NOMO-1 treated with DMSO at 0.1 percent for 48 hours (cell line): ENCODE data around the gene PMPCA.

Source experiments
- DNase-seq: peaks from one replicate; lab custom pipeline; 2025; ENCODE audit not compliant: unreplicated experiment; lab: John Stamatoyannopoulos, UW

The PMPCA gene

GRCh38 chr9:136373300-136374182 lies 36.9 kb upstream of the PMPCA start, which contains the start of gene CARD9:
Gene CARD9, minus strand, starts transcription at chr9:136373669. Its CDS starts 1,591 bp downstream, at chr9:136372078.
- peak; percentile 87 for DNase-seq

DNA sequence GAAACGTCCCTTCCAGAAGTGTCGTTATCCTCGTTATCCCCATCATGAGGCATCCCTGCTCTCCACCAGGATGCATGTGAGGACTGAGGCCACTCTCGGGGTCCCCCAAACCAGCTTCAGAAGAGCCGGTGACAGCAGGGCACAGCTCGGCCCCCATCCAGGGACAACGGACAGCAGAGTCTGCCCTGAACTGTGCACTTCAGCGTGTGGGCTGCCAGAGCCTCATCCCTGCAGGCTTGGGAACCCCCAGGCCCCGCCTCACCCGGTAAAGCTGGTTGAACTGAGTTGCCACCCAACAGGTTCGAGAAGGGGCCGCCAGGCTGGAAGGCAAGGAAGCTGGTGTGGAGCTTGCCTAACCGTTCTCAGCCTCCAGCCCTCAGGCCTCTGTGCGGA lies 36.3 kb upstream of the PMPCA start:
- DNase-seq = no peak

GRCh38 chr9:136375096-136375495 lies 35.4 kb upstream of the PMPCA start:
- DNase-seq = no peak

- no peak for DNase-seq
Measured at GRCh38 chr9:136376457-136376856, 34.0 kb upstream of the PMPCA start.

- DNase-seq = no peak
Measured at GRCh38 chr9:136377341-136378169, 32.9 kb upstream of the PMPCA start.

- DNase-seq = no peak
Measured at GRCh38 chr9:136378170-136379002, 32.1 kb upstream of the PMPCA start.

DNA sequence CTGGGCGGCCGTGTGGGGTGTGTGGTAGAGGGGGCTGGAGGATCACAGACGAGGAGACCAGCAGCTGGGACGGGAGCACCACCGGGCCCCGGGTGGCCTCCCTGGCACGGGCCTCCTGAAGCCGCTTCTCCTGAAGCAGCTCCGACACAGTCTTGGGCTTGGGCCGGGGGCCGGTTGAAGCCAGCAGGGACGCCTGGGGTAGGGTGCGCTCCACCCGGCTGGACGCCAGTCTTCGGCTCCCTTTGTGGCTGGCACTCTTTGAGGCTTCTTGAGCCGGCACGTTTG lies 31.5 kb upstream of the PMPCA start:
- DNase-seq = no peak

- no peak for DNase-seq
Measured at GRCh38 chr9:136379401-136379800, 31.1 kb upstream of the PMPCA start.

- no peak for DNase-seq
Measured at GRCh38 chr9:136379891-136380290, 30.6 kb upstream of the PMPCA start.

- no peak for DNase-seq
Measured at GRCh38 chr9:136380381-136380780, 30.1 kb upstream of the PMPCA start.

DNA sequence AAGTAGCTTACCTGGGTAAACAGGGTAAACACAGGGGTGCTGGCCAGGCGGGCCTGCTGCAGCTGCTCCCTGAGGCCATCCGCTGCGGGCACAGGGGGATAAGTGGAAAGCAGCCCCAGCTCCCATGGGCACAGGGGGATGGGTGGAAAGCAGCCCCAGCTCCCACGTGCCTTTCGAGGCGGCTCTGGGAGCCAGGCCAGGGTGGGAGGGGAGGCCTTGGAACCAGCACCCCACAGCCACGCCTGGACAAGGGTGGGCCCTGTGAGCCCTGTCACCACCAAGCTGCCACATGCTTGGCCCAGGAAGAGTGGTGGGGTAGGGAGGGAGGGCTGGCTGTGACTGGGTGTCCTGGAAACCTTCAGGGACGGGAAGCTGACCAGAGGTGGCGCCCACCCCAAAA lies 29.1 kb upstream of the PMPCA start:
- DNase-seq = no peak

DNA sequence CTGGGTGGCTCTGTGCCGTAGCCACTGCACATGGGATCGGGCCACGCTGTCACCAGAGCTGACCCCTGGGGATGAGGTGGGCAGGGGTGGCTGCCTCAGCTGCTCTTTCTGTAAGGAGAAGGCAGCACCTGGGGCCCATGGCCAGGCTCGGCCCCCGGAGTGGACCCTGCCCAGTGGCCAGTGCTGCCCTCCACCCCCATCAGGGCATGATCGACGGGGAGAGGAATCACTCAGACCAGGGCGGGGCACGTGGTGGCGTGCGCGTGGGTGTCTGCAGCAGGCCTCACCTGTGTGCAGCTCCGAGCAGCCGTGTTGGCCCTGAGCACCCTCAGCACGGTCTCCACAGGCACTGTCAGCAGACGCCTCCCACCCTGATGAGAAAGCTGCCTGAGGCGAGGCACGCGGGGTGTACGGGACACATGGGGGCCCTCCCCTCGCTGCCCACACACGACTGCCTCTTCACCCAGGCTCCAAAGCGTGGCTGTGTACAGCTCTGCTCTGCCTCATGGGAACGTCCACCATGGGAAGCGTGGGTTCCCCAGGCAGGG lies 28.4 kb upstream of the PMPCA start:
- DNase-seq = no peak

- DNase-seq = no peak
Measured at GRCh38 chr9:136383436-136383835, 27.0 kb upstream of the PMPCA start.

DNA sequence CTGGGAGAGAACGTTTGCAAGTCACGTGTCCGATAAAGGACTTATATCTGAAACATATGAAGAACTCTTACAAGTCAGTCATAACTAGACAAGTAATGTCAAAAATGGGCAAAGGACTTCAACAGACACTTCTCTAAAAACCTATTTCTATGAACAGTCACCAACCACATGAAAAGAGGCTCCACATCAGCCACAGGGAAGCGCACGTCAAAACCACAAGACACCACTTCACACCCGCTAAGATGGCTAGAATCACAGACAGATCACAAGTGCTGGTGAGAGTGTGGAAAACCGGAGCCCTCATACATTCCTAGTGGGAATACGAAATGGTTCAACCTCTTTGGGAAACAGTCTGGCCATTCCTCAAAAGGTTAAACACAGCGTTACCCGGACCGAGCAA lies 25.4 kb upstream of the PMPCA start:
- peak; percentile 84 for DNase-seq

- DNase-seq = peak; percentile 97
Measured at GRCh38 chr9:136386018-136386417, 24.4 kb upstream of the PMPCA start.

DNA sequence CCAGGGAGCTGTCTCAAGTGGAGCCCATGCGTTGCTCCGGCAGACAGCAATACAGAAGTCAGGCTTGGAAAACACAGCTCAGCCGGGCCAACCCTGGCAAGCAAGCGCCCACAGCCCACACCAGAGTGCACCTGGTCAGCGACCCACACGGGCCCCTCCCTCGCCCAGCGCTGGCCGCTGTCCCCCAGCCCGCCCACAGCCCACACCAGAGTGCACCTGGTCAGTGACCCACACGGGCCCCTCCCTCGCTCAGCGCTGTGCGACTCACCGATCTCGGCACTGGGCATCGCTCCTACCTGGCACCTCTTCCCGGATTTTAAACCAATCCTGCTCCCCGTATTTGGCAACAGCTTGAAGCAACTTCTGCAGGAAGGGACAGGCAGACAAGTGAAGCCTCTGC lies 23.2 kb upstream of the PMPCA start:
- no peak for DNase-seq

DNA sequence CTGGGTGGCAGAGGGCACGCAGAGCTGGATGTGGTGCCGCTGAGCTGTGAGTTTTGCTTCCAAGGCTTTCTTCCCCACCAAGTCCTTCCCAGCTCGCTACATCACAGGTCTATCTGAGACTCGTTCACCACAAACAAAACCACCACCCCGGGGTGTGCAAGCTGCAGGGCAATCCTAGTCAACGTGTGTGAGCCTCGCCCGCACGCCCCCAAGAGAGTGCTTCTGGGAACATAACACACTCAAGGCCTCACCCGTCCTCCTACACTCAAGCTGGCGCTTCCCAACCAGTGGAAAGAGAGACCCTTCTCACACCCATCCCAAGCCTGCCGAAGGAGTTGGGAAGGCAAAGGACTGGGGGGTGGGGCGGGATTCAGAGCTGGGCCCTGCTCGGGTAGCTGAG lies 21.1 kb upstream of the PMPCA start:
- DNase-seq = no peak

DNA sequence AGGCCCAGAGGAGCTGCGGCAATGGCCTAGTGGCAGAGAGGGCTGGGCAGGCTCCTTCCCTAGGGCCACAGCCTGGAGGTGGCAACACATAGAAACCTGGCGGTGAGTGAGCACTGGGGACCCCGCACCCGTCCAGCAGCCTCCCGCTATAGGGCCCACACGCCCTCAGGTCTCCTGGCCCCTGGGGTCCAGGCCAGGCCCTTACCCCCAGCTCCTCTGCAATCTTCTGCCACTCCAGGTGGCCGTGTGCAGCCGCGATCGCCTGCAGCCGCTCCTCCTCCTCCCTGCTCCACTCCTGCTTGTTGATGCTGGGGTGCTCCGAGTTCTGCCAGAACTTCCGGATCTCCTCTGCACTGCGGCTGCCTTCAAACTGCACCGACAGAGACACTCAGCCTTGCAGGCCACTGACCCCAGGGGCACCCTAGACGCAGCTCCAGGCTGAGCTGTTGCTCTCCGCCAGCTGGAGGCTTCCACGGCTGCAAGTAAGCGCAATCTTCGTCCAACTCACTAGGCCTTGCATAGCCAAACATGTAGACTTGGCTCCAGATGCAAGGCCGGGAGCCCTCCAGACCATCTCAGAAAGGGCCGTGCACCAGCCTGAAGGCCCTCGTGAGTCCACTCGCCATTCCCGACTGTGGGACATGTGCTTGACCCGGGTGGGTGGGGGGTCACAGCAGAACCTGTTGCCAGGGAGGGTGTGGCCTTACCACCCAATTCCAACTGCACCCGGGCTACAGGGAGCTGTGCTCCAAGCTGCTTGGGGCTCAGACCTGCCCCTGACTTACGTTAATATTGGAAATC lies 18.5 kb upstream of the PMPCA start:
- DNase-seq = no peak

DNA sequence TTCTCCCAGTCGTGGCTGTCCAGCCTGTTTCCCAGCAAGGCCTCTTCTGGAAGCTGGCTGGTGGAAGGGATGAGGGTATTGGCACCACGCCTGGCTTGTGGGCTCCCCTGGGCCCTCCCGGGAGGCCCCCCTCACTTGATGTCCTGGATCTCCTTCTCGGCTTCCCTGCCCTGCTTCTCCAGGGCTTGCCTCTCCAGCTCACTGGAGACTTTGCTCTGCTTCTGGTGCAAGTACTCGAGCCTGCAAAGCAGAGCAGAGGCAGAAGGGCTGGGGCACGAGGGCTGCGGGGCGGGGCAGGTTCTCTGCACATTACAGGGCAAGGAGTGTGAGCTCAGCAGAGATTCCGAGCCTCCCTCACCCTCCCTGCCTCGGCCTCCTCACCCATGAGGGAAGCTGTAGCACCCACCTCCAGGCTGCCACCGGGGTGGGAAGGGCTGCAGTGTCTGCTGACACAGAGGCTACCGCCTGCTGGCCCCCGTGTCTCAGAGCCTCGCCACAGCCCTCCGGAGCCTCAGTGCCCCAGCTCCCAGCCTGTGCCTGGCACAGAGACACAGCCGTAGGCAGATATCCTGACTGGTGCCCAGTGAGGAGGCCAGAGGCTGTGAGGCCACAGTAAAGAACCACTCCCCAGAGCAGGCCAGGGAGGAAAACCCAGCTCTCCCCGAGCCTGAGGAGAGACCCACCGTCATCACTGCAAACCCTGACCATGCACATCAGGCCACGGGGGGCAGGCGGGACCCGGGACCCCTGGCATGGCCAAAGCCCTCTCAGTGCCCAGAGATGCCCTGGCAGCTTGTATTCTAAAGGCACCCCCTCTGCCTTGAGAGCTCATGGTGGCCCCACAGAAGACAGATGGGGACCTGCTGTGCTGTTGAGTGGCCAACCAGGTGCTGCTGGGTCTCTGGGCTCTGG lies 17.7 kb upstream of the PMPCA start:
- no peak for DNase-seq
